Mammary epithelial cell (primary cell): ENCODE measurements around the gene NFAT5.

ENCODE experiments used
- EZH2 ChIP-seq: IDR thresholded peaks from 2 replicates; pipeline ENCODE4 v1.6.1; 2012; ENCODE audit warnings: low read length, inconsistent platforms, borderline replicate concordance
- TF ChIP-seq, protein P1 (sequence below), 2 donors: IDR thresholded peaks in 1 of 2; conservative IDR thresholded peaks in 1 of 2; 2 replicates each; pipeline ENCODE4 v1.5.1; 2011 to 2012; ENCODE audit warnings: inconsistent platforms in 2 of 2, low read length in 2 of 2, mild to moderate bottlenecking in 2 of 2, control low read depth in 1 of 2, low read depth in 1 of 2; ENCODE audit not compliant: insufficient read depth in 1 of 2; ENCODE audit errors: extremely low read depth in 1 of 2

DNA sequence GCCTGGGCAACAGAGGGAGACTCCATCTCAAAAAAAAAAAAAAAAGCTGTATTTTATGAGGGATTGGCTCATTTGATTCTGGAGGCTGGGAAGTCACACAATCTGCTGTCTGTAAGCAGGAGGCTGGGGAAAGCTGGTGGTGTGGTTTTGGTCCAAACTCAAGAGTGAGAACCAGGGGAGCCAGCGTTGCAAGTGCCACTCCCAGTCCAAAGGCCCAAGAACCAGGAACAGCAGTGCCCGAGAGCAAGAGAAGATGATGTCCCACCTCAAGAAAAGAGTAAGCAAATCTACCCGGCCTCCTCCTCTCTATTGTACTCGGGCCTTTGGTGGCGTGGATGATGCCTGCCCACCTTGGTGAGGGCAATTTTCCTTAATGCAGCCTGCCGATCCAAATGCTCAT lies 166.3 kb downstream of the NFAT5 start:
- TF ChIP-seq, protein P1, sequence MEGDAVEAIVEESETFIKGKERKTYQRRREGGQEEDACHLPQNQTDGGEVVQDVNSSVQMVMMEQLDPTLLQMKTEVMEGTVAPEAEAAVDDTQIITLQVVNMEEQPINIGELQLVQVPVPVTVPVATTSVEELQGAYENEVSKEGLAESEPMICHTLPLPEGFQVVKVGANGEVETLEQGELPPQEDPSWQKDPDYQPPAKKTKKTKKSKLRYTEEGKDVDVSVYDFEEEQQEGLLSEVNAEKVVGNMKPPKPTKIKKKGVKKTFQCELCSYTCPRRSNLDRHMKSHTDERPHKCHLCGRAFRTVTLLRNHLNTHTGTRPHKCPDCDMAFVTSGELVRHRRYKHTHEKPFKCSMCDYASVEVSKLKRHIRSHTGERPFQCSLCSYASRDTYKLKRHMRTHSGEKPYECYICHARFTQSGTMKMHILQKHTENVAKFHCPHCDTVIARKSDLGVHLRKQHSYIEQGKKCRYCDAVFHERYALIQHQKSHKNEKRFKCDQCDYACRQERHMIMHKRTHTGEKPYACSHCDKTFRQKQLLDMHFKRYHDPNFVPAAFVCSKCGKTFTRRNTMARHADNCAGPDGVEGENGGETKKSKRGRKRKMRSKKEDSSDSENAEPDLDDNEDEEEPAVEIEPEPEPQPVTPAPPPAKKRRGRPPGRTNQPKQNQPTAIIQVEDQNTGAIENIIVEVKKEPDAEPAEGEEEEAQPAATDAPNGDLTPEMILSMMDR (conservative IDR thresholded peaks at IDR 0.05 in 1 of 2, IDR thresholded peaks at IDR 0.05 in 1 of 2; ENCODE audit: extremely low read depth in 1 of 2, insufficient read depth in 1 of 2, low read depth in 1 of 2, low read length in 2 of 2): no peak
- no peak for TF ChIP-seq EZH2
